HEK293 (cell line): ENCODE results near the gene SYCP3.

Experiments used
- CTCF ChIA-PET: fragments of 350-600 bp; formaldehyde crosslinking; extraction: SDS; loops from one replicate; lab custom pipeline; 2021; ENCODE audit warnings: antibody characterized with exemption; lab: Yijun Ruan, JAX
- POLR2A ChIA-PET: fragments of 300-600 bp; formaldehyde crosslinking; extraction: SDS; loops from one replicate; lab custom pipeline; 2020; ENCODE audit warnings: antibody characterized with exemption, inconsistent platforms; lab: Yijun Ruan, JAX
- H3K27ac ChIP-seq: fragments of 200-500 bp; sonication (Bioruptor generic); 2 replicates; pipeline ENCODE4 v1.5.1; 2014; ENCODE audit warnings: low read depth, low read length, control low read depth, inconsistent platforms; ENCODE audit errors: extremely low read depth
- H3K36me3 ChIP-seq, 2 experiments: fragments of 200-500 bp in 1 of 2; sonication (Bioruptor generic) in 1 of 2; 1 replicate in 1 of 2; 2 replicates in 1 of 2; pipeline ENCODE4 v1.5.1; 2014 to 2017; ENCODE audit warnings: inconsistent platforms in 2 of 2, low read length in 2 of 2; ENCODE audit not compliant: control insufficient read depth in 2 of 2, insufficient read depth in 1 of 2
- H3K4me1 ChIP-seq: fragments of 200-500 bp; sonication (Bioruptor generic); 2 replicates; pipeline ENCODE4 v1.5.1; 2014; ENCODE audit warnings: mild to moderate bottlenecking, low read length, inconsistent platforms; ENCODE audit not compliant: control insufficient read depth, insufficient read depth
- H3K4me3 ChIP-seq: 2 replicates; pipeline ENCODE4 v1.5.1; 2011; ENCODE audit warnings: low read depth, mild to moderate bottlenecking, control low read depth, low read length, moderate library complexity
- H3K9me3 ChIP-seq: fragments of 200-500 bp; sonication (Bioruptor generic); 2 replicates; pipeline ENCODE4 v1.5.1; 2014; ENCODE audit warnings: low read depth, low read length, inconsistent platforms; ENCODE audit not compliant: control insufficient read depth, insufficient read depth
- BCL11A ChIP-seq: fragments of 450-650 bp; formaldehyde crosslinking; IDR thresholded peaks from 2 replicates; pipeline ENCODE4 v1.5.1; 2016; ENCODE audit warnings: low read depth, missing biosample characterization, missing genetic modification characterization
- GFI1B ChIP-seq: fragments of 450-650 bp; formaldehyde crosslinking; IDR thresholded peaks from 2 replicates; pipeline ENCODE4 v1.5.1; 2016; ENCODE audit warnings: missing biosample characterization, missing genetic modification characterization
- GLI2 ChIP-seq: fragments of 450-650 bp; formaldehyde crosslinking; IDR thresholded peaks from 2 replicates; pipeline ENCODE4; 2017; ENCODE audit warnings: missing biosample characterization, missing genetic modification characterization, low read depth, borderline replicate concordance
- GLIS2 ChIP-seq: fragments of 450-650 bp; formaldehyde crosslinking; IDR thresholded peaks from 2 replicates; pipeline ENCODE4 v1.5.1; 2016; ENCODE audit warnings: missing biosample characterization, missing genetic modification characterization
- HIC1 ChIP-seq: fragments of 450-650 bp; formaldehyde crosslinking; IDR thresholded peaks from 2 replicates; pipeline ENCODE4 v1.5.1; 2016; ENCODE audit warnings: missing biosample characterization, missing genetic modification characterization
- KLF10 ChIP-seq: fragments of 450-650 bp; IDR thresholded peaks from 2 replicates; pipeline ENCODE4 v1.5.1; 2018; ENCODE audit warnings: missing biosample characterization, mild to moderate bottlenecking, missing genetic modification characterization
- KLF17 ChIP-seq: fragments of 450-650 bp; formaldehyde crosslinking; IDR thresholded peaks from 2 replicates; pipeline ENCODE4 v1.5.1; 2016; ENCODE audit warnings: missing biosample characterization, missing genetic modification characterization
- KLF8 ChIP-seq: fragments of 450-650 bp; formaldehyde crosslinking; IDR thresholded peaks from 2 replicates; pipeline ENCODE4 v1.5.1; 2016; ENCODE audit warnings: missing biosample characterization, missing genetic modification characterization
- KLF9 ChIP-seq: fragments of 450-650 bp; formaldehyde crosslinking; IDR thresholded peaks from 2 replicates; pipeline ENCODE4 v1.5.1; 2016; ENCODE audit warnings: missing biosample characterization, missing genetic modification characterization, low read depth
- MZF1 ChIP-seq: fragments of 450-650 bp; formaldehyde crosslinking; IDR thresholded peaks from 2 replicates; pipeline ENCODE4 v1.5.1; 2017; ENCODE audit warnings: missing biosample characterization, missing genetic modification characterization, borderline replicate concordance
- SETDB1 ChIP-seq: IDR thresholded peaks from one replicate; pipeline ENCODE4 v1.6.1; 2017; ENCODE audit warnings: mild to moderate bottlenecking, low read length, moderate library complexity, mixed read lengths; ENCODE audit not compliant: insufficient read length
- TCF7L2 ChIP-seq: IDR thresholded peaks from 2 replicates; pipeline ENCODE4 v1.6.1; 2011; ENCODE audit warnings: low read depth, mild to moderate bottlenecking, inconsistent platforms, low read length, moderate library complexity, borderline replicate concordance
- ZFHX2 ChIP-seq: fragments of 450-650 bp; formaldehyde crosslinking; conservative IDR thresholded peaks from 2 replicates; pipeline ENCODE4 v1.5.1; 2016; ENCODE audit warnings: missing biosample characterization, missing genetic modification characterization
- ZNF140 ChIP-seq: fragments of 450-650 bp; formaldehyde crosslinking; IDR thresholded peaks from 2 replicates; pipeline ENCODE4 v1.5.1; 2016; ENCODE audit warnings: missing biosample characterization, missing genetic modification characterization
- ZNF175 ChIP-seq: fragments of 450-650 bp; formaldehyde crosslinking; IDR thresholded peaks from 2 replicates; pipeline ENCODE4 v1.5.1; 2016; ENCODE audit warnings: missing biosample characterization, missing genetic modification characterization
- ZNF248 ChIP-seq: fragments of 450-650 bp; formaldehyde crosslinking; IDR thresholded peaks from 2 replicates; pipeline ENCODE4 v1.5.1; 2017; ENCODE audit warnings: missing biosample characterization, missing genetic modification characterization
- ZNF398 ChIP-seq: fragments of 450-650 bp; formaldehyde crosslinking; IDR thresholded peaks from 2 replicates; pipeline ENCODE4 v1.5.1; 2017; ENCODE audit warnings: missing biosample characterization, missing genetic modification characterization
- ZNF416 ChIP-seq: fragments of 450-650 bp; formaldehyde crosslinking; IDR thresholded peaks from 2 replicates; pipeline ENCODE4 v1.5.1; 2016; ENCODE audit warnings: missing biosample characterization, missing genetic modification characterization
- ZNF529 ChIP-seq: fragments of 450-650 bp; formaldehyde crosslinking; IDR thresholded peaks from 2 replicates; pipeline ENCODE4 v1.5.1; 2017; ENCODE audit warnings: missing genetic modification characterization, missing biosample characterization; ENCODE audit not compliant: insufficient replicate concordance
- ZNF549 ChIP-seq: fragments of 450-650 bp; IDR thresholded peaks from 2 replicates; pipeline ENCODE4 v1.5.1; 2018; ENCODE audit warnings: missing biosample characterization, missing genetic modification characterization, mild to moderate bottlenecking, inconsistent platforms, moderate library complexity
- ZNF555 ChIP-seq: fragments of 450-650 bp; formaldehyde crosslinking; conservative IDR thresholded peaks from 2 replicates; pipeline ENCODE4 v1.5.1; 2017; ENCODE audit warnings: missing biosample characterization, mild to moderate bottlenecking, missing genetic modification characterization, inconsistent platforms
- ZNF624 ChIP-seq: fragments of 450-650 bp; formaldehyde crosslinking; IDR thresholded peaks from 2 replicates; pipeline ENCODE4 v1.5.1; 2017; ENCODE audit warnings: missing biosample characterization, missing genetic modification characterization
- ZNF626 ChIP-seq: fragments of 450-650 bp; sonication (Bioruptor Pico); formaldehyde crosslinking; IDR thresholded peaks from 2 replicates; pipeline ENCODE4 v1.5.1; 2018; ENCODE audit warnings: missing biosample characterization, missing genetic modification characterization, inconsistent platforms
- ZNF670 ChIP-seq: fragments of 450-650 bp; formaldehyde crosslinking; IDR thresholded peaks from 2 replicates; pipeline ENCODE4 v1.5.1; 2016; ENCODE audit warnings: missing biosample characterization, missing genetic modification characterization, low read depth
- ZNF677 ChIP-seq: fragments of 450-650 bp; IDR thresholded peaks from 2 replicates; pipeline ENCODE4 v1.5.0; 2018; ENCODE audit warnings: missing biosample characterization, mild to moderate bottlenecking, missing genetic modification characterization, moderate library complexity
- ZNF692 ChIP-seq: fragments of 450-650 bp; formaldehyde crosslinking; IDR thresholded peaks from 2 replicates; pipeline ENCODE4 v1.5.1; 2016; ENCODE audit warnings: missing biosample characterization, missing genetic modification characterization
- ZNF707 ChIP-seq: fragments of 450-650 bp; formaldehyde crosslinking; IDR thresholded peaks from 2 replicates; pipeline ENCODE4 v1.5.1; 2016; ENCODE audit warnings: missing biosample characterization, missing genetic modification characterization
- ZNF785 ChIP-seq: fragments of 450-650 bp; formaldehyde crosslinking; IDR thresholded peaks from 2 replicates; pipeline ENCODE4 v1.5.1; 2016; ENCODE audit warnings: missing biosample characterization, missing genetic modification characterization
- ZNF837 ChIP-seq: fragments of 450-650 bp; formaldehyde crosslinking; IDR thresholded peaks from 2 replicates; pipeline ENCODE4 v1.5.1; 2016; ENCODE audit warnings: missing biosample characterization, missing genetic modification characterization

The SYCP3 gene

GRCh38 chr12:101767537-101767936 lies 28.3 kb upstream of the SYCP3 start:
- no peak overlapping the region for H3K27ac ChIP-seq
- H3K36me3 ChIP-seq, result peaks cover 9 to 31% of the 10 kb centered on the region in 2 experiments; a peak in 1 of 3 replicates
- H3K4me1 ChIP-seq, result no peaks in the 10 kb centered on the region
- TF ChIP-seq ZNF785 (no peak), MZF1 (tag by site-specific recombination) (no peak), ZNF626 (tag by site-specific recombination) (no peak), GFI1B (tag by site-specific recombination) (no peak), ZNF624 (tag by site-specific recombination) (no peak), ZNF529 (tag by site-specific recombination) (no peak), ZNF555 (tag by site-specific recombination) (no peak), KLF8 (tag by site-specific recombination) (no peak), ZNF670 (tag by site-specific recombination) (no peak), ZNF549 (tag by site-specific recombination) (no peak), GLI2 (tag by site-specific recombination) (no peak), ZNF398 (no peak), ZNF175 (tag by site-specific recombination) (no peak), ZNF140 (tag by site-specific recombination) (no peak), KLF9 (tag by site-specific recombination) (no peak), BCL11A (no peak), HIC1 (no peak), ZFHX2 (tag by site-specific recombination) (no peak)
- no peak overlapping the region for H3K4me3 ChIP-seq
- no peaks in the 10 kb centered on the region for H3K9me3 ChIP-seq
- ChIA-PET POLR2A (no interaction called here), CTCF (interaction anchor here (0.5 to 1.1 kb wide), 3 partner anchors 38 to 1043 kb away, joined by 3 to 5 read pairs (median 3); no protein-coding TSS in a partner anchor)

- H3K4me1 ChIP-seq, result no peaks in the 10 kb centered on the region
- ChIA-PET POLR2A (interaction anchor here (0.6 kb wide), 1 partner anchor 276 kb away, joined by 5 read pairs; no protein-coding TSS in a partner anchor), CTCF (no interaction called here)
- TF ChIP-seq SETDB1 (no peak), KLF17 (tag by site-specific recombination) (no peak), TCF7L2 (no peak), ZNF837 (tag by site-specific recombination) (no peak), ZNF529 (tag by site-specific recombination) (no peak), ZNF416 (tag by site-specific recombination) (no peak), ZNF692 (no peak), ZNF549 (tag by site-specific recombination) (no peak), ZNF707 (tag by site-specific recombination) (no peak), ZNF677 (tag by site-specific recombination) (no peak), GLIS2 (tag by site-specific recombination) (no peak), ZNF248 (tag by site-specific recombination) (no peak), KLF10 (tag by site-specific recombination) (no peak), KLF8 (tag by site-specific recombination) (no peak)
- TF ChIP-seq, all 188 proteins: peak for 0
- Histone ChIP-seq H3K27ac (no peak overlapping the region), H3K36me3 (peaks cover 5 to 37% of the 10 kb centered on the region in 2 experiments; a peak in 1 of 3 replicates), H3K4me3 (no peak overlapping the region), H3K9me3 (no peaks in the 10 kb centered on the region)
These were observed 25.0 kb upstream of the SYCP3 start for GRCh38 chr12:101764051-101764792.
